GM12878 (cell line): ENCODE measurements around the gene SNAPC2. TPM values are rescaled to one million over a fixed set of nuclear protein-coding genes. Genes with fewer than 3 reads are reported as not detected.

ENCODE experiments used
- ATAC-seq: fragments of 200-7000 bp; cut with Tn5 transposase; 3 replicates; pipeline ENCODE4 v1.9.1; 2020; ENCODE audit warnings: mild to moderate bottlenecking, moderate library complexity
- BruUV-seq: library from RNA; stranded (reverse); fragments of 400-500 nt; replicated peaks from 2 replicates; lab custom pipeline; 2021; lab: Mats Ljungman, UMichigan
- CTCF ChIA-PET: fragments of 300-600 bp; sonication (Branson Sonifier 250); formaldehyde crosslinking; extraction: SDS; loops from one replicate; lab custom pipeline; 2021; ENCODE audit warnings: inconsistent platforms; lab: Yijun Ruan, JAX
- POLR2A ChIA-PET: fragments of 350-600 bp; formaldehyde crosslinking; extraction: SDS; loops from one replicate; lab custom pipeline; 2021; ENCODE audit warnings: inconsistent platforms; lab: Charles Lee
- RAD21 ChIA-PET: fragments of 300-600 bp; sonication (Branson Sonifier 250); formaldehyde crosslinking; loops from one replicate; lab custom pipeline; 2023; ENCODE audit warnings: antibody characterized with exemption; ENCODE audit not compliant: unreplicated experiment; lab: Charles Lee
- SMC1A ChIA-PET: fragments of 300-600 bp; sonication (Branson Sonifier 250); formaldehyde crosslinking; loops from one replicate; lab custom pipeline; 2023; ENCODE audit not compliant: unreplicated experiment, uncharacterized antibody; lab: Charles Lee
- DNase-seq: peaks from one replicate; pipeline ENCODE4 v3.0.0-alpha.2; 2011; ENCODE audit warnings: low read depth, low spot score
- FAIRE-seq: peaks from 3 replicates; lab custom pipeline; 2011; peaks lifted over from hg19 to GRCh38; lab: Jason Lieb, UNC
- H2AFZ ChIP-seq: 2 replicates; pipeline ENCODE4 v1.6.0; 2011; ENCODE audit warnings: low read depth, low read length, control low read depth; ENCODE audit not compliant: control insufficient read depth
- H3K27ac ChIP-seq: 2 replicates; pipeline ENCODE4 v1.5.1; 2011; ENCODE audit warnings: control low read depth; ENCODE audit not compliant: control insufficient read depth, insufficient read depth
- H3K27me3 ChIP-seq, 2 experiments: replicated peaks in 1 of 2; 2 replicates each; pipeline versions ENCODE4 v1.6.0 to v1.6.1; 2011; ENCODE audit warnings: low read length in 1 of 2; ENCODE audit not compliant: control insufficient read depth in 2 of 2, insufficient read depth in 2 of 2
- H3K36me3 ChIP-seq, 2 experiments: 2 replicates each; pipeline ENCODE4 v1.5.1; 2011; ENCODE audit warnings: low read length in 1 of 2; ENCODE audit not compliant: control insufficient read depth in 2 of 2, insufficient read depth in 2 of 2
- H3K4me1 ChIP-seq: 2 replicates; pipeline ENCODE4 v1.6.1; 2011; ENCODE audit warnings: mild to moderate bottlenecking, low read length, moderate library complexity, mixed read lengths; ENCODE audit not compliant: control insufficient read depth, insufficient read depth
- H3K4me2 ChIP-seq: 2 replicates; pipeline ENCODE4 v1.6.0; 2011; ENCODE audit warnings: control low read depth; ENCODE audit not compliant: control insufficient read depth, insufficient read depth
- H3K4me3 ChIP-seq: fragments of 200-600 bp; sonication (generic); 2 replicates; pipeline ENCODE4 v1.5.1; 2016
- H3K79me2 ChIP-seq: 2 replicates; pipeline ENCODE4 v1.6.0; 2011; ENCODE audit warnings: low read length; ENCODE audit not compliant: control insufficient read depth, insufficient read depth
- H3K9ac ChIP-seq: 2 replicates; pipeline ENCODE4 v1.8.0; 2011; ENCODE audit warnings: low read length, control low read depth, mixed read lengths; ENCODE audit not compliant: control insufficient read depth, insufficient read depth
- H3K9me3 ChIP-seq: replicated peaks from 3 replicates; pipeline ENCODE4 v1.5.1; 2011; ENCODE audit warnings: mild to moderate bottlenecking, low read length; ENCODE audit not compliant: control insufficient read depth, insufficient read depth
- H4K20me1 ChIP-seq: 2 replicates; pipeline ENCODE4 v1.6.0; 2011; ENCODE audit not compliant: control insufficient read depth, insufficient read depth
- E2F8 ChIP-seq: fragments of 450-650 bp; IDR thresholded peaks from 2 replicates; pipeline ENCODE4 v1.6.1; 2018; ENCODE audit warnings: mild to moderate bottlenecking, low read depth, moderate library complexity; ENCODE audit not compliant: partially characterized antibody
- IKZF2 ChIP-seq, 2 experiments: fragments of 450-650 bp; IDR thresholded peaks; 2 replicates each; pipeline ENCODE4 v1.6.1; 2017; ENCODE audit warnings: mild to moderate bottlenecking in 2 of 2, moderate library complexity in 2 of 2
- WGBS: methylation state at CpG from one replicate; pipeline ENCODE4 v1.1.6; 2016; ENCODE audit warnings: low lambda C conversion rate; ENCODE audit not compliant: insufficient replicate concordance, insufficient coverage; ENCODE audit errors: missing lambda C conversion rate; 5-methylcytosine and 5-hydroxymethylcytosine counted together
- in situ Hi-C: fragments of 300-500 bp; cut with MboI; formaldehyde crosslinking; loops from 9 replicates; pipeline ENCODE4 v1.14.3; 2018; ENCODE audit warnings: mixed read lengths
- intact Hi-C: fragments of 100-400 bp; cut with micrococcal nuclease; formaldehyde crosslinking; loops from one replicate; pipeline ENCODE4 v1.14.2; 2022; ENCODE audit not compliant: unreplicated experiment
- polyA plus RNA-seq, 11 experiments: library from polyadenylated mRNA; depleted of rRNA in 4 of 11; unstranded in 6 of 11; stranded (reverse) in 5 of 11; fragments of >200 nt; fragmentation: Nextera tagmentation in 4 of 11; fragmentation: Illumina TruSeq in 1 of 11; extraction: Ambion mirVana in 4 of 11; extraction: Trizol in 1 of 11; gene quantifications; 1 replicate in 1 of 11; 2 replicates in 10 of 11; pipeline versions ENCODE4 v1.2.1 to v1.2.3, GENCODE V29; 2011 to 2016; ENCODE audit warnings: inconsistent platforms in 2 of 11, missing spikeins in 2 of 11, low read depth in 1 of 11
- total RNA-seq, 4 experiments: library from RNA; depleted of rRNA in 3 of 4; stranded (reverse); fragments of >200 nt in 3 of 4; fragmentation: Illumina TruSeq in 1 of 4; extraction: Trizol in 1 of 4; gene quantifications; 2 replicates each; pipeline versions ENCODE4 v1.2.1 to v1.2.3, GENCODE V29; 2013 to 2021

The SNAPC2 gene
- total and polyA plus RNA-seq, 10 of the 15 experiments (the other 5 are each of a cell fraction or from before 2014, with no cell fraction given): 0.19 to 20.8 (median 12.6) TPM

GRCh38 chr19:7900931-7901330 is 19.2 kb upstream of the SNAPC2 start:
- BruUV-seq: no TSS peak
- H3K27ac ChIP-seq: no peak overlapping the region
- WGBS: 45% methylated on average over 3 of the region's 3 CpGs
- ChIA-PET RAD21 (interaction anchor here (1.2 to 1.9 kb wide), 2 partner anchors 20 to 333 kb away, joined by 3 to 4 read pairs; no protein-coding TSS in a partner anchor), POLR2A (interaction anchor here (0.7 kb wide), 1 partner anchor 101 kb away, joined by 3 read pairs; no protein-coding TSS in a partner anchor), CTCF (interaction anchor here (0.6 to 3.3 kb wide), 4 partner anchors 10 to 28 kb away, joined by 3 to 8 read pairs (median 4); partner anchors contain the start of gene SNAPC2), SMC1A (no interaction called here)
- H3K4me1 ChIP-seq: peaks cover 14% of the 10 kb centered on the region
- DNase-seq: no peak
- H3K4me2 ChIP-seq: no peak overlapping the region
- no peak overlapping the region for H3K9ac ChIP-seq
- H3K9me3 ChIP-seq: no peaks in the 10 kb centered on the region
- H4K20me1 ChIP-seq: peaks cover 9% of the 10 kb centered on the region; the same call in 1 of the 2 replicates
- intact Hi-C loops: loop anchor here (10.0 kb wide), 1 partner anchor 216 kb away; the partner anchor contains the start of gene TRAPPC5
- no peak overlapping the region for H2AFZ ChIP-seq
- TF ChIP-seq IKZF2 (IDR thresholded peaks at IDR 0.05) (no peak), E2F8 (no peak)
- TF ChIP-seq, all 136 proteins: peak for 0
- in situ Hi-C loops: no loop called here
- ATAC-seq (no peak), FAIRE-seq (no peak)
- no peaks in the 10 kb centered on the region for H3K27me3 ChIP-seq
- H3K4me3 ChIP-seq: no peak overlapping the region
- no peaks in the 10 kb centered on the region for H3K36me3 ChIP-seq
- H3K79me2 ChIP-seq: peaks cover 27% of the 10 kb centered on the region
